ENCODE results near the gene MRPL50.

Gene MRPL50

DNA sequence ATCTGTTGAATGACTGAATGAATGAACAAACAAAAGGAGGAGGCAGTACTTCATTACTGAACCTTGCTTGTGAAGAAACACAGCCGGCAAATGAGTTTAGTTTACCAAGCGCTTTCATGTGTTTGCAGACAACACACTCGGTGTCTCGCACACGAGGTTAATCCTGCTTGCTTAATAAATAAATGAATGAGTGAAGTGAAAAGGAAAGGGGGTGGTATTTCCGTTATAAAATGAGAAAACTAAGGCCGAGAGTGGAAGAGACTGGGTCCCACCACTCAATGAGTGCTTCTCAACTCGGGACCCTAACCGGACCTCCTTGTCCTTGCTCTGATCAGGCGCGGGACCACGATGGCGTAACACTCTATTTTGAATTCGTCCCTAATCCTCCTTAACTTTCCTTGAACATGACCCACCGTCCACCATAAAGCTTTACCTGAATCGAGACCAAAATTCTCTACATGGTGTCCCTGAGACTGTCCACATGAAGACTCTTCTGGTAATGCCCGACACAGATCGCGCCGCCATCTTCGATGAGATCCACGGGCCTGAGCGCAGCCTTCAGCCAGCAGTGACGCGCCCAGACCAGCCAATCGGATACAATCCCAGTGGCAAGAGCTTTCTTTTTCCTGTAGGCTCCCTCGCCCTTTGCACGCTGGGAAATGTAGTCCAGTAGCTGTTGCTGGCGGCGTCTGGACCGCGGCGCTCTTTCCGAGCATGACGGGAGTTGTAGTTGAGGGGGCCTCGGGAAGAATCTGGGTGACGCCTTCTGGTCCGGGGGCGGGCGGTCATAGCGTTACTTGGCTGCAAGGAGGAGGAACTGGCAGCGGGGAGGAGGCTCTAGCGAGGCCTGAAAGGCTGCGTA, at the start of gene MRPL50, which contains the start of gene ZNF189:
MRPL50 (minus strand) TSS at position 551 of the 862 bp plus-strand sequence; CDS start at position 525, 26 bp downstream.
ZNF189 (plus strand) TSS at position 784 of the 862 bp plus-strand sequence. CDS start 306 bp downstream, outside the sequence.
- DNase-seq (ENCODE audit: low read depth, low spot score) = peak; percentile 94

- DNase-seq (ENCODE audit: low read depth, low spot score) = no peak
Measured at GRCh38 chr9:101446732-101447131, 48.3 kb upstream of the MRPL50 start.

DNA sequence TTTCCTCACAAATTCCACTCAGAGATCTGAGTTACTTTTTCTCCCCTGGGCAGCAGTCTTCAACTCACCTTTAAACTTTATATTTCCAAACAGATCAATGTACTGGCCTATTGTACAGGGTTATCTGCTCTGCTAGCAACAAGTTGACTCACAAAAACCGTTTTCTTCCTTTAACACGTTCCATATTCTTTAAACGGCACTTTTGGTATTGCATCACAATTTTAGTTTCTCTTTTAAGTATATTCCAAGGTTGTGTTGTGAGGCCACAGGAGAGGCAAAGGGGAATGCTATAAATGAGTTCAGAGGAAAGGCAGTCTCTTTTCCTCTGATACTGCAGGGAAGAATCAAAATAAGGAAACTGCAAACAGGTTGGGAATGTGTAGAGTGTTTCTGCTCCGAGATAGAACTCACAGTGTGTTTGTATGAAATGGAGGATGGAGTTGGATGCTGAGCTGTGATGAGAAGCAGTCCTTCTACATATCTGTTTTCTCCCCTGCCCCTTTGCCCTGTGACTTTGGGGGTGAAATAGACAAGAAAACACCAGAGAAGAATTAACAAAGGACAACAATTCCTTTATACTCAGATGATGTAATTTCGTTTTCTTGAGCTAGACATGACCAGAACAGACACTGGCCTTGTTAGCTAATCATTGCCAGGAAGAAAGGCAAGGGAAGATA, 47.1 kb upstream of the MRPL50 start:
- DNase-seq (ENCODE audit: low read depth, low spot score) = no peak

GRCh38 chr9:101443364-101443771, 45.0 kb upstream of the MRPL50 start:
- DNase-seq (ENCODE audit: low read depth, low spot score) = no peak

GRCh38 chr9:101442736-101443135, 44.3 kb upstream of the MRPL50 start:
- no peak for DNase-seq (ENCODE audit: low read depth, low spot score)

GRCh38 chr9:101442318-101442717, 43.9 kb upstream of the MRPL50 start:
- DNase-seq (ENCODE audit: low read depth, low spot score) = no peak

DNA sequence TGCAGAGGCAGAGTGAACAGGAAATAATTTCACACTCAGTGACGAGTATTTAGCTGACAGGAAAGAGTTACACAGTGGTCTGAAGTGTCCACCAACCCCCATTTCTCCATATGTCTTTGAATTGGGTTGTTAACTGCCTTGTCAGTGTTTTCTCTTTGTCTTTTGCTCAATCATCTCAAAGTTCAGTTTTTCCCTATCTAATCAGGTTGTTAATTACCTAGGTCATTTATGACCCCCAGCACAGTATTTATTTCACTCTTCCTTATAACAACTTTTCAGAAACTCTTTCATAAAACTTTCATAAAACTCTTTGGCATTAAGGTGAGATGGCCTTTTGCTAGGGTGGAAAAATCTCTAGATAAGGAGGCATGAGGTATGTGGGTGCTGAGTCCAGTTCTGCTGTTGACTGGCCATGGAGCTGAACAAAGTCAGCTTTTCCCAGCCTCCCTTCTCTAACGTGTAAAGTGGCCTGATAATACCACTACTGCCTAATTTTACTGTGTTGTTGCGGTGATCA, 42.4 kb upstream of the MRPL50 start:
- no peak for DNase-seq (ENCODE audit: low read depth, low spot score)

- DNase-seq (ENCODE audit: low read depth, low spot score) = no peak
Measured at GRCh38 chr9:101438523-101438922, 40.1 kb upstream of the MRPL50 start.

DNA sequence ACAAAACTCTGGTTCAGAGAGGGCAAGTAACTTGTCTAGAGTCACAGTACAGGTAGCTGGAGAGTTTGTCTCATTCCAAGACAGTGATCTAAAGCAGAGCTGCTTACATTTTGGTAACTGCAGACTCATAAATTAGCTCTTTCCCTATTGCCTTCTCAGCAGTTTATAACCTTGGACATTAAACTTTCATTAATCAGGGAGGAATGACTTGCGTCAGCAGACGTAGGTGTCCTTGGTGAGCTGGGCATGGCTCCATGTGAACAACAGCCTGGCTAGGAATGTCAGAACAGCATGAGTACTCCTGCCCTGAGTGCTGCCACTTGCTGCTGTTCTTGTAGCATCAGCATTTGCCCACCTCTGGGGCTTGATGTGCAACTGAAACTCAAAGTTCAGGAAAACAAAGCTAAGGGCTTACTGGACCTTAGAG, 39.4 kb upstream of the MRPL50 start:
- no peak for DNase-seq (ENCODE audit: low read depth, low spot score)

GRCh38 chr9:101435601-101436079, 37.2 kb upstream of the MRPL50 start, which contains the start of gene ALDOB:
Gene ALDOB, minus strand, starts transcription at chr9:101435774. Its CDS starts 4,887 bp downstream, at chr9:101430887.
- no peak for DNase-seq (ENCODE audit: low read depth, low spot score)

DNA sequence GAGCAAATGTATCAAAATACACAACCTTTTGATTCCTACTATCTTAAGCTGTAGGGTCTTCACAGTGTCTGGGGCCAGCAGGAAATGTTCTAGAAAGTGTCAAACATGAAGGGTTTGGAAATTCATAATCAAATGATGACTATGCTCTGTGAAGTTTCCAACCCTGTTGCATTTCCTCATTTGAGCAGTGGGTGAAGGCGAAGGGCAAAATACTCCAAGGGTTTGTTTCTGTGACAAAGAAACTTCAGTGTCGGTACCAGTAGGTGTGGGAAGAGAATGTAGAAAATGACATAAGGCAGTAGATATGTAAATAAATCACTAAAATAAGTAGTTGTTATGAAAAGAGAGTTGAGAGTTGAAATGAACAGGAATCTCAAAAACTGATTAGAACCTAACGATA, 36.6 kb upstream of the MRPL50 start:
- no peak for DNase-seq (ENCODE audit: low read depth, low spot score)

DNA sequence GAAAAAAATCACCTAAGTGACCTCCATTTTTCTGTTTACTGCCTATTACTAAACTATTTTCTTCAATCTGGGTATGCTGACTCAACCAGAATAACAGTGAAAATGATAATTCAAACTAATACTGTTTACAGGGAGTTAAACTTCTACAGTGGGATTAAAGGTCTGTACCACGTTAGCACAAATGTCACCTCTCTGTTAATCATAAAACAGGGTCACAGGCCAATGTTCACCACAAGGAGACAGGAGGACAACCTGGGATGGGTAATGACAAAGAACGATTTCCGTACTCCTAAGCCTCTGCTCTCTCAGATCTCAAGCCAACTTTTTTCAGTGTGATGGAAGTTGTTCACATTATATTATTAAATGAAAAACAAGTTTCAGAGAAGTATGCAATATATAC, 34.8 kb upstream of the MRPL50 start:
- no peak for DNase-seq (ENCODE audit: low read depth, low spot score)

DNA sequence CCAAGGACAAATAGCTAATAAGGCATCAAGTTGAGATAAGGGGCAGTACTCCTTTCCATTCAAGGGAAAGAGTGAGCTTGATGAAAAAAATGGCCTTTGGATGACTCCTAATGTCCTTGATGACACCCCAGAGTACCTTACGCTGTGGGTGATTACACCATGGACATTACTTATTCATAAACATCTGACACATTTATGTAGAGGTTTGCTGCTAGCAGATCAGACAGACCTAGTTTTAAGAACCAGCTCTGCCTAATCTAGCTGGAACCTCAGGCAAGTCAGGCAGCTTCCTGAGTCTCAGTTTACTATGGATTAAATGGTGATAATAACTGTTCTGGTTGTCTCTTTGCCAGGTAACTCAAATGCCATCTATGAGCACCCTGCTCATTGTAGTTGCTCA, 34.3 kb upstream of the MRPL50 start:
- no peak for DNase-seq (ENCODE audit: low read depth, low spot score)

DNA sequence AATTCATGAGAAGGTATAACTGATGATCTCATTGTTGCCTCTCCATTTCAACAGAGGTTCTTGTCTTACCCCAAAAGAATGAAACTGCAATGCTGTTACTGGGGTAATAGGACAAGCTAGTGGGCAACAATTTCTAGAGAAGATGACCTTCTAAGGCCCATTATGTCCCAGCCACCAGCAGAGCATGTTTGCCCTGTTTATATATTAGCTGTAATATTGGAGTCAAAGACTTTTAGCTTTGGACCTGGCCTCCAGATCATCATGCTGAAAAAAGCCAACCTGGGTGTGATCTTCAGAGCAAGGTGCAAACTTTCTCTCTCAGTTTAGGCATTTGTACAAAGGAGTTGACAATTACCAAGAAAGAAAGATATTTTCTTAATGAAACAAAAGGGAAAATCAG, 33.8 kb upstream of the MRPL50 start:
- no peak for DNase-seq (ENCODE audit: low read depth, low spot score)

DNA sequence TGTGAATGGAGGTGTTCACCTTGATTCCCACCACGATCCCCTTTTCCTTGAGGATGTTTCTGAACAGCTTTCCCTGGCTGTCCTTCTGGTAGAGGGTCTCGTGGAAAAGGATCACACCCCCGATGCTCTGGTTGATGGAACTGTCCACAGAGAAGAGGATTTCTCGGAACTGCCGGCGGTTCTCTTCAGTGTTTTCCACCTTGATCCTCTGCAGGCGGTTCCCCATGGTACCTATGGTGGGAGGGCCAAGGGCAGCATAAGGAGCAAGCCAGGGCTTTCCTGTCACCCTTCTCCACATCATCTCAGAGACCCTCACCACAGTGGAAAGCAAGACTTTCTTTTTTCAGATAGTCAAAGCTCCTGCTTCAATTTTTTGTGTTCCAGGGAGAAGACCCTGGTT, 31.3 kb upstream of the MRPL50 start:
- DNase-seq (ENCODE audit: low read depth, low spot score) = no peak

DNA sequence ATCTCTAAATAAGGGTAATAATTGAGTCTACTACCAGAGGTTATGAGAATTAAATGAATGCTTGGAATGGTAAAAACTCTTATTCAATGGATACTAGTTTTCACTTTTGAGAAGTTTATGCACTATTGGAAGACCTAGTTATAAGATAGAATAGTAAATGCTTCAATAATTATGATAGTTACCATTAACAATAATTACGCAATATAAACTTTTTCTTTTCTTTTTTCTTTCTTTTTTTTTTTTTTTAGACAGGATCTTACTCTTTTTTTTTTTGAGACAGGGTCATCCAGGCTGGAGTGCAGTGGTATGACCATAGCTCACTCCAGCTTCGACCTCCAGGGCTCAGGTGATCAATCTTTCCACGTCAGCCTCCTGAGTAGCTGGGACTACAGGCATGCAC, 30.5 kb upstream of the MRPL50 start:
- DNase-seq (ENCODE audit: low read depth, low spot score) = no peak

- DNase-seq (ENCODE audit: low read depth, low spot score) = no peak
Measured at GRCh38 chr9:101427957-101428655, 29.7 kb upstream of the MRPL50 start.

DNA sequence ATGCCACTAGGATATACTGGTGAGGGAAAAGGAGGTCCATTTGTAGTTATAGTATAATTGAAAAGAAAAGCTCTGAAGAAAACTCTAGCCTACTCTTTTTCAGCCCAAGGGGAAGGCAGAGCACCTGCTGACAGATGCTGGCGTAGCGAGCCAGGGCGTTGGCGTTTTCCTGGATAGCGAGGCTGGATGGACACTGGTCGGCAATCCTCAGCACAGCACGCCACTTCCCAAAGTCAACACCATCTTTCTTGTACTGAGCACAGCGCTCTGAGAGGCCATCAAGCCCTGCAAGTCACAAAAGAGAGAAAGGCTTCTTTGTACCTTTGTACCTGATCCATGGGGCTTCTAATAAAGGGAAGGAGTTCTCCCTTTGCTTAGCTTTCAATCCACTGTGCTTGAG, 28.9 kb upstream of the MRPL50 start:
- DNase-seq (ENCODE audit: low read depth, low spot score) = no peak

- no peak for DNase-seq (ENCODE audit: low read depth, low spot score)
Measured at GRCh38 chr9:101421653-101422065, 23.2 kb upstream of the MRPL50 start.

DNA sequence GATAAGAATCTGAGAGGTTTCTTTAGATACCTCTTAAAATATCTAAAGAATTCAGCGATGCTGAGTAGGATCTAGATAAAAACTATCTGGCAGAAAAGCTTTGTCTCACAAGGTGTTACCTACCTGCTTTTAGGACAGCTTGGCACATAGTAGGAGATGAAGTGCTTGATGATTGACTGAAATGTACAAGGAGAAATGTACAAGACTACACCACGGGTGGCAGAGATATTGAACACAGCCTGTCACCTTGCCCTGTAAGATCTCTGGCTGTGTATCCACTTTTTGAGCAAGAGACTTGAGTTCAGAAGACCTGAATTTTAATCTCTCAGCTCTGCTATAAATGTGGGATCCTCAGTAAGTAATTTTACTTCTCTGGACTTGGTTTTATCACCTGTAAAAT, 21.4 kb upstream of the MRPL50 start:
- DNase-seq (ENCODE audit: low read depth, low spot score) = no peak

DNA sequence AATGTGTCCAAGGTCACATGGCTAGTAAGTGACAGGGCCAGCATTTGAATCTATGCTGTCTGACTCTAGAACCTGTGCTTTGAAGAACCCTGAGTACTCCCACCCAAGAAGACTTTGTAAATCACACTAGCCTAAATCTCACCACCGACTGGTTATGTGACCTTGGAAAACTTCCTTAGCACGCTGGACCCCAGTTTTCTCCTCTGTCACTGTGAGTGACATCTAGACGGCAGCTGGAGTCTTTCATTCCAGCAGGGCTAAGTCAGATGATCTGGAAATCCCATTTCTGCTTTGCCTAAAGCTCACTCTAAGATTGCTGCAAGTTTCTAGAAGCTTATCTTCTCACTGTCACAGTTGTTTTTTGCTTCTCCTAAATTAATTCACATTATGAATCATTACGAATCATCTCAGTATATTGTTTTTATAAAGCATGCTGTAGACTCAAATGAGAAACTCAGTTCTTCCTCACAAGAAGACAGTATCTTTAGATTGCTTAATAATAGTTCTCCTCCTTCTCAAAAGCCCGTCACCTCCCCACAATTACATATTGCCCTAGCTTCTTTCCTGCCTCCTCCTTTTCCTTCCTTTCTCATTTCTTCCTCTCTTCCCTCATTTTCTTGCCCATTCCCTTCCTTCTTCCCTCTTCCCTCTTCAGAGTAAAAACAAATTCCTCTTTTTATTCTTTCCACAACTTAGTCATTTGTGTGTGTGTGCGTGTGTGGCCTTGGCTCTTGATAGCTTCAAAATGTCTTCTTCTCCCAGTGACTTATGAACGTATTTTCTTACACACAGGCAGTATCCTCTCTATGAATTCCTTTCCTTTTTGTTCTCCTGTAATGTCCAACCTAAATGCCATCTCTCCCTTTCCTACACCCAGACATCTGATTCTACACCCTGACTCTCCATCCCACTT, 20.4 kb upstream of the MRPL50 start:
- DNase-seq (ENCODE audit: low read depth, low spot score) = no peak

Measured in activated CD4-positive, CD25-positive, alpha-beta regulatory T cell treated with anti-CD3 and anti-CD28 coated beads, Interleukin-2, amount 50 U/mL, for 16 hours (primary cell).